ENCODE measurements around the gene C1QB.

- TF ChIP-seq CTCF (conservative IDR thresholded peaks at IDR 0.05; ENCODE audit: low read length) (no peak), EZH2phosphoT487 (IDR thresholded peaks at IDR 0.05; ENCODE audit: borderline replicate concordance, low read depth, low read length) (no peak)
Measured at GRCh38 chr1:22613572-22613918, 39.5 kb upstream of the C1QB start.

Measured in OCI-LY7 (cell line).